HG02840 (cell line): Measurements from ENCODE around the gene PHC2.

ENCODE experiments used
- ATAC-seq: cut with Tn5 transposase; IDR thresholded peaks from one replicate; pipeline ENCODE4 v1.9.1; 2021; ENCODE audit warnings: mild to moderate bottlenecking, moderate library complexity, moderate number of reproducible peaks; ENCODE audit not compliant: unreplicated experiment, low FRiP score

The PHC2 gene

DNA sequence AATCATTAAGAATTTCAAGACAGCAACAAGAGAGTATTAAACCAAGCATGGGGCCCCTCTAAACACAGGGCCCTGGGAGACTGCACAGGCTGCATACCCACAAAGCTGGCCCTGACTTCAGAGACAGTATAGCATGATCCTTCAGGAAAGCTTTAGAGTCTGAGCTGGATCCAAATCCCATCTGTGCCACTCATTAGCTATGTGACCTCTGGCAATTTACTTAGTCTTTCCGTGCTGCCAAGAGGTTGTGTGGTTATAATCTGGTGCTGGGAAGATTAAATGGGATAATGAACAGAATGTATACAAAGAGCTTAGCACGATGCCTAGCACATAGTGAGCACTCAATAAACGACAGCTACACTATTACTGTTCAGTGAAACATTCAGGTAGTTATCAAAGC is 4.0 kb downstream of the PHC2 start:
- no peak for ATAC-seq

DNA sequence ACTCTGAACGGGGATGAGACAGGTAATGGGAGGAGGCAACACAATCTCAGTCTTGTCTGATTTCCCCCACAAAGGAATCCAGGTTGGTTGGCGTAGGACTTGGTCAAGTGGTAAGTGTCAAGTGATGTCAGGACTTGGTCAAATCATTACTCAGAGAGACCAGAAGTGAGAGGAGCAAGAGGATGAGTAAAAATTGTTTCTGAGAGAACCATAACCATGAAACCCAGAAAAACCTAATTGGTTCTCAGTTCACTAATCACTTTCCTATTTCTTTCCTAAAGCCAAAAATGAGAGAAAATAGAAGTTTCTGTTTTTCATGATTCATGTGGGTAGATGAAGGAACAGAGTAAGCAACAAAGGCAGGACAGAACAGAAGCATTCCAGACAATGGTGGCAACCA is 5.0 kb downstream of the PHC2 start:
- no peak for ATAC-seq

DNA sequence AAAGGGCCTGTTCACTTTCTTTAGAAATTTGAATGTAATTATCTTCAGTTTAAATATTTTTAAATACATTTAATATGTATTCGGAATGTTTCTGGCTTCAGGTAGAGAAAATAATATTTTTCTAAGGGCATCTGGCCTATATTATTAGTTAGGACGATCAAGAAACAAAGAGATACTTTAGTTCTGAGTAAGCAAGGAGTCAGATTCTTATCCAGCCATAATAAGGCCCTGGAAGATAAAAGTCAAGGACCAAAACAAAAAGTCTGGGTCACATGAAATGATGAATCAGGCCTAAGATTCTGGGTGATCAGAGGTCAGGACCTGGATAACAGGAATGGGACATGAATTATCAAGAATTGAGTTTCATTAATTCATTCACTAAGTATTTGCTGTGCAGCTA is 6.3 kb downstream of the PHC2 start:
- ATAC-seq = no peak

DNA sequence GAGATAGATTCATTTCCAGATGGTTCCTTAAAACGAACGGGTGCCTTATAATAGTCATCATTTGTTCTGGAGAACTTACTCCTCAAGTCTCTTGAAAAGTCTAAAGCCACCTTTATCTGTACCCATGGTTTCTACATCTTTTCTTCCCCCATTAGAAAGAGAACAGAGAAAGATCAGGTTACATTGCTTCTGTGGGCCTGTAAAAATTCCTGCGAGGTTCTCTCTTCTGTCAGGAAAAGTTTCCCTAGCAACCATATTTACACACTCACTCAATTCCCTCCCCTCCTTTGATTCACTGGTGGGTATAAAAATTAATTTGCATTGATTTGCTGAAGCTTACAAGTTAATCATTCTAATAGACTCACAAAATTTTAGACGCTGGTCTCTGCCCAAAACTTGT is 6.7 kb downstream of the PHC2 start:
- no peak for ATAC-seq

DNA sequence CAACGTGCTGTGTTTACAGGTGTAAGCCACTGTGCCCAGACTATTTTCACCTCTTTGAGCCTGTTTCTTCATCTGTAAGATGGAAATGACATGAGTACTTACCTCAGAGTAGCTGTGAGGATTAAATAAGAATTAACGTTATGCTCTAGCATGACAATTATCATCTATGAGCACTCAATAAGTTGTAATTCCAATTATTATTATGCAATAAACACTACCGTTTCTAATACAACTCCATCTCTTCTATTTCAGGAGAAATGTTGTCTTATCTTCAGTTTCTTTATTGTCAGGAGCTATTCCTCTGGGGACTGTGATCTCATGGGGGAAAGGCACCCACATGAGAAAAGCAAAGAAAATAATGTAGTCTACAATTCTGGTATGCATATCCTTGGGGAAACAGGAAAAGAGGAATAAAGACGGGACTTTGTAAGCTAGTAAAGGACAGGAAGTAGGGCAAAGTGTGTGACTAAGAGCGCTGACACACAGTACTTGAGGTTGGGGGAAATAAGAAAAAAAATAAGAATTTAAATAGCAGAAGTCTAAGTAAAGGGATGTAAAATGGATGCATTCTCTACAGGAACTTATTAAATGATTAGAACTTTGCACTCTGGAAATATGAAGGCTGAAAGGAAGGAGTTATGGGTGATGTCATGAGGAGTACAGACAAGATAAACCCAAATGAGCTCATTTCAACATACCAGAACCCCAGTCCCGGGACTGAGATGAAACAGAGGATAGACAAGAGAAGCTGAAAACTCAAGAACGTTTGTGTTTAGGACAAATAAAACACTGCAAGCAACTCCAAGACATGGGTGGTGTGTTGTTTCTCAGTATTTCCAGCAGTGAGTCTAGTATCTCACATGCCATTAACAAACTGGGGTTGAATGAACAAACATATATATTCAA is 9.8 kb downstream of the PHC2 start:
- ATAC-seq = no peak

DNA sequence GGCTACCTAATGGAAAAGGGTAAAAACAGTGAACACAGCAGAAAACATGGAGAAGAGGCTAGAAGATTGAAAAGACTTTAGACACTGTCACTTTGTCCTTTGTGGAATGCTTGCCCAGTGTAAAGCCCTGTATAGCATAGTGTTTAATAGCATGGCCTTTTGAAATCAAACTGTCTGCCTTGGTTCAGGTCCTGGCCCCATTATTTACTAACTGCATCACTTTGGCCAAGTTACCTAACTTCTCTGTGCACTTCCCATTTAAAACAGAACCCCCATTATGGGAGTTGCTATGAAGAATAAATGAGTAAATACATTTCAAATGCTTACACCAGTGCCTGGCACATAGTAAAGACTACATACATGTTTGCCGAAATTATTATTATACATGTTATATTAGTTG is 12.1 kb downstream of the PHC2 start:
- ATAC-seq = no peak

DNA sequence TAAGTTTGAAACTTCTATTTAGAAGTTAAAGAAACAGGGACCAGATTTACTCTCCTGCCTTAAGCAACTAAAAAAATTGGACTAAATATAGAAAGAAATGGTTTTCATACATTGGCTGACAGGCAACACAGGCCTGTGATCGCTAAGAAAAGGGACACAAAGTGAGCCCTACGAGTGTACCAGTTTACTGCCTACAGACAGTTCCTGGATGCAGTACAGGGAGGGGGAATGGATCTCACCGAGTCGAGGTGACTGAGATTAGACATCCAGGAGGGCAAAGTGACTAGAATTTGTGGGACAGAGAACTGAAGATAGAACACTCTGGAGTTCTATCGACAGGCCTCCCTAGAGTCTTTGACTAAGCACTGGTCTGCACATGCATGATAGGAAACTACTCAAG is 16.0 kb downstream of the PHC2 start:
- ATAC-seq = no peak

DNA sequence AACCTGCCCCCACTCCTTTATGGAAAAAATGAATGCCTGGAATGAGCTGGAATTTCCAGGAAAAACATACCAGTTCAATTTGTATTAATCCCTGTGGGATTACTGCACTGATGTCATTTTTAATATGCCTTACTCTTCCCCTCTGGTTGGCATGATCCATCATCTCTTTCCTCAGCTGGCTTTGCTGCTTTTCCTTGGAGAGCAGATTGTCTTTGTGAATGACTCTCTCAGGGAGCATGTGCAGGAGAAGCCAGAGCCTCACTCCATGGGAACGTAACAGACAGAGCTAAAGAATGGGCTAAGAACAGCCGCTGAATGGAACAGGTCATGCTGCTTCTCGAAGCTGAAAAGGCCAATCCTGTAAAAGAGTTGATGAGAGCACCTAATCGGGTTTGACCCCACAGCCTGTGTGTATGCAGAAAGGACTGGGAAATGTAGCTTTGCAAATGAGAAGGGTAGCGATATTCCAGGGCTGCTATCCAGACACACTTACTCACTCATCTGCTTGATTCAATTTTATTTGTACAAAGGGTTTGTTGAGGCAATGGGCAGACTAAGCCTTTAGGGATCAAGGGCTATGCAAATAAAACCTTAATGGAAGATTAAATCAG is 20.7 kb downstream of the PHC2 start:
- no peak for ATAC-seq

DNA sequence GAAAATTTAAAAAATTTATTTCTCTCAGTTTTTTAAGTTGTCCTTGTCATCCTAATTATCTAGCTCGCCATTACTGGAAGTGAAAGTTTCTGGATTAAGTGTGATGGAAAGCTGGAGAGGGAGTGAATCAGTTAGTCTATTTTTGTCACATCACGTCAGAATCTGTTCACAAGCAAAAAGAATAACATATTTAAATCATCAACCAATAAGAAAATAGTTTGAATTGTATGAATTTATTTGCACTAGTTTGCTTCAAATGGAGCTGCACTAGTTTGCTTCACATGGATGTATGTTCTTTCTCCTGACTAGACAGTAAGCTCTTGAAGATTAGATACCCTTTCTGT is 22.8 kb downstream of the PHC2 start:
- ATAC-seq = no peak

DNA sequence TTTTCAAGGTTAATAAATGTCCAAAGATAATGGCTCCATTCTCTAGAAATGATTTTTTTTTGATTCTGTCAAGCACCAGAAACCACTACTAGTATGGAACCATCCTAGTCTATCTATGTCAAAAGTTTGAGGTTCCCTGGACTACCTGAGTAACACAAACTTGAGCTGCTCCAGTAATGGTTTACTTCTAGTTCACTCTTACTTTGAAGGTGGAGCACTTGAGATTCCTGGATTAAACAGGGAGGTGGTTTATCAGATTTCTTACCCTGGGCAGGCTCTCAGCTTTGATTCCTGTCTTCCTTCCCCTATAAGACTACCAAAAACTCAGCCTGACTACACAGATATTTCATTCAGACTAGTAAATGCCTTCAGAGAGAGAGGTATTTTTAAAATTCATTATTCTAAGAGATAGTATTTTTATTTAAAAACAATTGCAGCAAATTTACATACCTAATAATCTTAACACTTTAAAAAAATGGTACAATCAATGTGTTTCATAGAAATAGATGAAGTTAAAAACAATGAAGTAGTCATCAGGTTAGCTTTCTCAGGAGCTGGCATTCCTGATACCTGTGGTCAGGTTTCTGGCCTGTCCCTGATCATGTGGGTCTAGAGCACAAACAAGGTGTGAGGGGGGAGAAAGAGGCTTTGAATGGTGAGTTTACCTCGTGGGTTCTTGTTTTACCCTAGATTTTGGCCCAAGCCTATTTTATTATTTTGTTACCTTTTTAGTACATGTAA is 23.4 kb downstream of the PHC2 start:
- no peak for ATAC-seq

DNA sequence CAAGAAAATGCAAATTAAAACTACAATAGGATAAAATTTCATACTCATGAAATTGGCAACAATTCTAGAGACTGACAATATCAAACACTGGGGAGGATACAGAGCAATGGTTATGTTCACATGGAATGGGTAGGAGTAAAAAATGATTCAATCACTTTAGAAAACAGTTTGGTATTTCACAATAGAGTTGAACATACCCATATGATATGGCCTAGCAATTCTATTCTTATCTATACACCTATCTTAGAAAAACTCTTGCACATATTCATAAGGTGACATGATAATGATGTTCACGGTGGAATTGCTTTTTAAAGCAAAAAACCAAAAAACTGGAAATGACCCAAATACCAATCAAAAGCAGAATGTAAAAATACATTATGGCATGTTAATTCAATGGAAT is 28.7 kb downstream of the PHC2 start:
- ATAC-seq = no peak

DNA sequence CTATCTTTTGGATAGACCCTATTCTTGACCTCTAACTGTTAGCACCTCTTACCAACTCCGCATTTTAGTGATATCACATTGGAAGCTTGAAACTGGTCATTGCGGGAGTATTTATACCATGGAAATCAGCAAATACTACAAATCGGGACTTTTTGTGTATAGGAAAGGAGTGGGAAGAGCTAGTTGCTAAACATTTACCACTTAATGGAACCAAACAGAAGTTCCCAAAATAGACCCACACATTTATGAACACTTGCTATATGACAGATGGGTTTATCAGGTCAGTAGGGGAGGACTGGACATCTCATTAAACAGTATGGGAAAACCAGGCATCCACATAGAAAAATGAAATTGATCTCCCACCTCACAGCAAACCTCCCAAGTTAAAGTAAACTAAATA is 29.4 kb downstream of the PHC2 start:
- ATAC-seq = no peak

DNA sequence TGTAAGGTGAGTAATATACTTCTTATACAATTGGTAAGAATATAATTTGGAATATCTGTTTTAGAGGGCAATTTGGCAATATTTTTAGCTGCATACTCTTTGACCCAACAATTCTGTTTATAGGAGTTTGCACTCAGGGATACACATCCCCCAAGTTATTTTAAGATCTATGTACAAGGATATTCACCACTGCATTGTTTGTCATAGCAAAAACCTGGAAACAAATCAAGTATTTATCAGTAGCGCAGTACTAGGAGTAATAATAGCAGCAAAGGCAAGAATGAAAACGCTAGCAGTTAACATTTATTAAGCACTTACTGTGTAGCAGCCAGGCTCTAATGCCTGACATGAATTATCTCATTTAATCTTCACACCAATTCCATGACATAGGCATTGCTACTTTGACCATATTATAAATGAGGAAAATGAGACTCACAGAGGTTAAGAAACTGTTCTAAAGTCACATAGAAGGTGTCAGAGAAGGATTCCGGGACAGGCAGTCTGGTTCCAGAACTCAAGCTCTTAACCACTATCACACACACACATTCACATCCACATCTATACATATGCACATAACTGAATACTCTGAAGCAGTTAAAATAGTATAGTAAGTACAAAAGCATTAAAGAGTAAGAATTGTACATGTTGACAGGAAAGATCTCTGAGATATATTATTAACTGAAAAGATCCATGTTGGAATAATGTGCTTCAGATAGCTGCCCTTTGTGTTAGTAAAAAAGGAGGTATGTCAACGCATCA is 30.6 kb downstream of the PHC2 start:
- no peak for ATAC-seq

DNA sequence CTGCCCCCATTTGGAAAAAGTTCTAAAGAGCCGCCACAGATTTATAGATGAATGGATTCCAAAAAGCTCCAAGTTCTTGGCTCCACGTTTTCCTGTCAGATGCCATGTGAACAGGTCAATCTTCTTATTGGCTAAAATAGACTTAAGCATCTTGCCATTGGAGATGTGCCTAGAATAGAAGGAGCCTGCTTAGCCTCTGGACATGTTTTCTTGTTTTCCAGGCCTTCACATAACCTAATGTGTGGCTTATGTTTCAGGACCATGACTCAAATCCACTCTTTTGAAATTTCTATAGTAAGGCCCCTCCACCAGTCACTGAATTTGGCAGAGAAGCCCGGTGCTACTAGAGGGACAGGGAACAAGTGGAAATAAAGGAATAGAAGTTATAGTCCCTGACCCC is 31.5 kb downstream of the PHC2 start:
- no peak for ATAC-seq

DNA sequence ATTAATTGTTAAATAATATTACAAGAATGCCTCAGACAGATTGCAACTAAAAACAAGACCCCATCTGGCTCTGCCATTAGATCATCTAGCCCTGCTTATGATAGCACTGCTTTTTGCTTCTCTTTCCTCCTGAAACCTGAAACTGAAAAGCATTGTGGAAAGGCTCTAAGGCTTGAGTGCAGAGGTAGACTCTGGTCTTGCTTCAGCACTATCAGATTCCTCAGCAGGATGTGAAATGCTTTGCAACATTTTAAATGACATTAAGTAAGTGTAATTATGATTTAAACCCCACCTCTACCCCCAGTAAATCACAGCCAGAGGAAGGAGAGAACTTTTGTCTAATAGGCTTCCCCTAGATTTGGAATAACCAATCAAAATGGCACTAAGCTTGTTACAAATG is 32.9 kb downstream of the PHC2 start:
- no peak for ATAC-seq

DNA sequence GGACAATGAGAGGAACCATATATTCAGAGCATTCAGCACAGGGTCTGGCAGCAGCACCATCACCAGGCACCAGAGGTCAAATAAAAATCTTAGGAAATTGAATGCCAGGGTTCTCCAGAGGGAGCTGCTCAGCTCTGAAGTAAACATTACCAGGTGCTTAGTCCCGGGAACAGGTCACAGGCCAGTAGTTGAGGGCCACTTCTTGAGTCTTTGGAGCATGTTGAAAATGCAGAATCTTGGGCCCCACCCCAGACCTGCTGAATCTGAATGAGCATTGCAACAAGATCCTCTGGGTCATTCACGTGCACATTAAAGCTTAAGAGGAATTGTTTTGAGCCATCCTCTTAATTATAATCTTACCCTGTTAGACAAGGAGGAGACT is 33.8 kb downstream of the PHC2 start:
- ATAC-seq = no peak

DNA sequence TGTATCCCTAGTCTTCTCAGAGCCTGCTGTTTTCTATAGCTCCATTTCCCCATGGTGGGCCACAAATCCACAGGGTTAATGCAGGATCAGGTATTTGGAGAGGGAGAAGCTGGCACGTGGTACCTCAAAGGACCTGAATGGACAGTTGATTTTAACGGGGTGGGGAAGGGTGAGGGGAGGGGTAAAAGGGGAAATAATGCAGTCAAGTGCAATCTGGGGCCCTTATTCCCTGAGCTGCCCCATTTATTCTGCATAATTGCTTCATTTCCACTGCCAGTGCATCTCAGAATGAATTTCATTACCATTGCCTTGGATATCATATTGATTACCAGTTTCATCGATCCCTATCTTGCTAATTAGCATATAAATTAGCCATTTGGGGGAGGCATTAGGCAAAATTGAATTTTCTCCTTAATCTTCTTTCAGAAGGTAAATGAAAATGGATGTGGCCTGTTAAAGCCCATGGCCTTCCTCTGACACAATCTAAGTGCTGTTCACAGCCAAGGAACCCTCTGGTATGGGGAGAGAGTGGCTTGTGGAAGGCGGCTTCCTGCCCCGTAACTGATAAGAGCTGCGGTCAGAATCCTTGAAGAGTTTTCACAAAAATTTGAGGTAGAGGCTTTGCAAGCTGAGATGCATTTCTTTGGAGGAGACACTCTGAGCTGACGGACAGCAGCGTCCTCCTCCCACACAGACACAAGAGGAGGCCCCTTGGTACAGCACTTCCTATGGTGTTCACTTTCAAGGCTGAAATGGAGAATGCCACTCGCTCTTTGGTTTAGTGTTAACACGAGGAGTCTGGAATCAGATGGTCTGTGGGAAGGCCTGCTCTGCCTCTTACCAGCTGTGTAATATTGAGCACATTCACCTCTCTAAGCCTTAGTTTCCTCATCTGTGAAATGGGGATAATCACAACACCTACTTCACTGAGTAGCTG is 34.4 kb downstream of the PHC2 start:
- no peak for ATAC-seq

DNA sequence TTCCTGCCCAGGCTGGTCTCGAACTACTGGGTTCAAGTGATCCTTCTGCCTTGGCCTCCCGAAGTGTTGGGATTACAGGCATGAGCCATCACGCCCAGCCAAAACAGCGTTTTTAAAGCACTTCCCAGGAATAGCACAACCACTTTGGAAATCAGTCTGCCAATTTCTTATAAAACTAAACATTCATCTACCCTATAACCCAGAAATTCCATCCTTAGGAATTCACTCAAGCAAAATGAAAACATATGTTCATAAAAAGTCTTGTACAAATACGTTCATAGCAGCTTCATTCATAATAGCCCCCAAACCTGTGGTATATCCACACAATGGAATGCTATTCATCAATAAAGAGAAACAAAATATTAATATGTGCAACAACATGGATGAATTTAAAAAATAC is 36.1 kb downstream of the PHC2 start:
- no peak for ATAC-seq

DNA sequence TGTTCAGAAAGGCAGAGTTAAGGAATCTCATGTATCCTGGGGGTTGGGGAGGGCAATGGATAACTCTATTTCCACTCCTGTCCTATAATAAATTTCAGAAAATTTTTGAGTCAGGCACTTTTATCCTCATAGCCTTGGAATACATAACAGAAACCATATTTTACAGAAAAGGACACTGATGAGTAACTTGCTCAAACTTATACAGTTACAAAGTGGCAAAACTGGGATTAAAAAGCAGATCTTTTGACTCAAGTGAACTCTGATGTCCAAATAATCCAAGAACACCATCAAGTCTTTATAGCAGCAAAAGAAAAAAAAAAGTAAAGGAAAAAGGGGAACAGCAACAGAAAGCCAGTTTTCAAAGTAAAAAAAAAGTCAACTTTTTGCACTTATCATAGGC is 36.9 kb downstream of the PHC2 start:
- ATAC-seq = no peak

DNA sequence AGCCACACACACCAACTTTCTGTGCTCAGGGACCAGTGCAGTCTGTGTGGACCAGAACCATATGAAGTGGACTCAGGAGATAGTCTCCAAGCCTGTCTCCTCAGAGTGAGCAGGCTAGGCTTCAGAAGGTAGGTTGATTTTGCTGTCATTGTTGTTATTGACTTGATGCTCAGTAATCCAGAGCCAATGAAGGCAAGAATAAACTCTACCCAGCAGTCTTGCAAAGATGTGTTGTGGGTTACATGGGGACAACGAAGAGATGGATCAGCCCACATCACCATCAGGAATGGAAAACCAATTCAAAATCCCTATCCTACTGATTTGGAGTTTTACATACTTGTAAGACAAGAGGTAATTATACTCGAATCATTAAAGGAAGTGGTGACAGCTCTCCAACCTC is 37.4 kb downstream of the PHC2 start:
- ATAC-seq = no peak
